NCI-H2227 (cell line): Measurements from ENCODE around the gene HNRNPM.

Experiments used
- DNase-seq: peaks from one replicate; lab custom pipeline; 2025; ENCODE audit not compliant: unreplicated experiment; lab: John Stamatoyannopoulos, UW

HNRNPM gene

DNA sequence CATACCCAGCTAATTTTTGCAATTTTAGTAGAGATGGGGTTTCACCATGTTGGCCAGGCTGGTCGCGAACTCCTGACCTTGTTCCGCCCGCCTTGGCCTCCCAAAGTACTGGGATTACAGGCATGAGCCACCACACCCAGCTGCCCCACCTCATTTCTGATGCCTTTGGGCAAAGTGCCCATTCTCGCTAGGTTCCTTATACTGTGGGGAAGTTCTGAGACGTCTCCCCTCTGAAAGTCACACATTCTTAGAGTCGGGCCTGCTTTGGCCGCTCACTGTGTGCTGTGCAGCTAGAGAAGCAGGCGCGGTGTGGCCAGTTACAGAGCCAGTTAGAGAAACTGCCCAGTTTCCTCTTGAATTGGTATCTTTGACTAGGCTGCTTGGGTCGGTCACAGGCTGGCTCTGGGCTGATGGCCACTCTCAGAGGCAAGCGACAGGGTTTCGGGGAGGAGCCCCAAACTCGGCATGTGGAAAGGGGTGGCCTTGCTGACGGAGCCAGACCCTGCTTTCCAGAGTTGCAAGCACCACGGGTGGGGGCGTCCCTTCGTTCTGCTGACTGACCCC, 39.6 kb downstream of the HNRNPM start:
- DNase-seq: no peak

GRCh38 chr19:8485561-8486371, 41.0 kb downstream of the HNRNPM start:
- no peak for DNase-seq

GRCh38 chr19:8486661-8487136, 41.9 kb downstream of the HNRNPM start:
- no peak for DNase-seq

DNA sequence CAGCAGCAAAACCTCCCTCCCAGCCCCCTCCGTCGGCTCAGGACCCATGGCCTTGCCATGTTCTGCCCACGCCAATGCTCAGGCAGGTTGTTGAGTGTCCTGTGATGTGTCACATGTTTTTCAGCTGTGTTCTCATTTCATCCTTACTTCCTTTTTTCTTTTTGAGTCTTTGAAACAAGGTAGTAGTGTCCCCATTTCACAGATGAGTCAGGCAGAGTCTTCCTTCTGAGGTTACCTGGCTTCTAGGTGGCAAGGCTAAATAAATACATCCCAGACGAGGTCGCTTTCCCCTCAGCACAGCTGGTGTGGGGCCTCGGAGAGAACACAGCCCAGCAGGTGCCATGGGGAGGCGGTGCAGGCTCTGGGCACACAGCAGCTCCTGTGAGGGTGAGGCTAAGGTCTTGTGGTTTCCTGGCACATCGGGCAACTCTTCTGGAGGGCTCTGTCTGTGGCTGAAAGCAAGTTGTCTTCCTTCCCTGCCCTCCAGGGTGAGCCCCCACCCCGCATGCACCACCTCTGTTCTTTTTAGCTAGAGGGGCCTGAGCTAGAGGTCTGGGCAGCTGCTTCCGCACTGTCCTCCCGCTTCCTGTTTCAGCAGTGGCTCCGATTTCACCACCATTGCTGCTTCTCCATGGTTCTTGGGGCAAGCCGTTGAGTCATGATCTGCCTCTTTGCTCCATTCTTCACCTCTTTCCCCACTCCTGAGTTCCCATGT, 42.5 kb downstream of the HNRNPM start:
- no peak for DNase-seq

- DNase-seq: no peak
Measured at GRCh38 chr19:8488365-8488764, 43.6 kb downstream of the HNRNPM start.

- no peak for DNase-seq
Measured at GRCh38 chr19:8489561-8490394, 45.0 kb downstream of the HNRNPM start.

DNA sequence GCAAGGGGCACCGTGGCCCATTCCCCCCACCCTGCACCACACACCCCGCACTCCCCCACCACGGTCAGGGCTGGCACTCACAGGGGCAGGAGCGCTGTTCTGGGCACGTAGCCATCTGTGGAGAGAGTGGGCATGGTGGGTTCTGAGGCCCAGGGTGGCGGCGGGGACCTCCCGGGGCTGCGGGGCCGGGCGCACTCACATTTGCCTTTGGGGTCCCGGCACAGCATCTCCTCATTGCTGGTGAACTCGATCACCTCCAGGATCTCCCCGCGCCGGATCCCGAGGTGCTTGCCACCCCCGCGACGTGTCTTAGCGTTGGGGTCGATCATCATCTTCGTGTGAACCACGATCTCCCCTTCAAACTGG, 45.6 kb downstream of the HNRNPM start:
- DNase-seq: no peak

GRCh38 chr19:8490873-8491272, 46.1 kb downstream of the HNRNPM start:
- DNase-seq: no peak

GRCh38 chr19:8491574-8491973, 46.8 kb downstream of the HNRNPM start:
- DNase-seq: no peak

DNA sequence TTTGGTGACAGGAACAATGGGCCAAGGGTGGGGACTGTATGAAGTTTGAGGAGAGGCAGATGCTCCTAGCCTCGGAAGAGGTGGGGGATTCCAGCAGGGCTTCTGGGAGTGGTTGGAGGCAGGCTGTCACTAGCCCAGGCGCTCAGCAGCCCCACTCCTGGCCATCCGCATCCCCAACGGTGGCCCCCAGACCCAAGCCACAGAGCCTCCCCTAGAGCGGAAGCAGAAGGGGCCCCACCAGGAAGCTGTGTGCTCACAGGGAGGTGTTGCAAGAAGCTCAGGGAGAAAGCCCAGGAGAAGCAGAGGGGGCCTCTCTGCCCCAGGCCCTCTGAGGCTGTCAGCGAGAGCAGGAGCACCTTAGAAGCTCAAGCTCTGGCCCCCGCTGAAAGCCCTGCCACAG, 49.4 kb downstream of the HNRNPM start:
- no peak for DNase-seq

- DNase-seq: no peak
Measured at GRCh38 chr19:8498295-8498694, 53.5 kb downstream of the HNRNPM start.

DNA sequence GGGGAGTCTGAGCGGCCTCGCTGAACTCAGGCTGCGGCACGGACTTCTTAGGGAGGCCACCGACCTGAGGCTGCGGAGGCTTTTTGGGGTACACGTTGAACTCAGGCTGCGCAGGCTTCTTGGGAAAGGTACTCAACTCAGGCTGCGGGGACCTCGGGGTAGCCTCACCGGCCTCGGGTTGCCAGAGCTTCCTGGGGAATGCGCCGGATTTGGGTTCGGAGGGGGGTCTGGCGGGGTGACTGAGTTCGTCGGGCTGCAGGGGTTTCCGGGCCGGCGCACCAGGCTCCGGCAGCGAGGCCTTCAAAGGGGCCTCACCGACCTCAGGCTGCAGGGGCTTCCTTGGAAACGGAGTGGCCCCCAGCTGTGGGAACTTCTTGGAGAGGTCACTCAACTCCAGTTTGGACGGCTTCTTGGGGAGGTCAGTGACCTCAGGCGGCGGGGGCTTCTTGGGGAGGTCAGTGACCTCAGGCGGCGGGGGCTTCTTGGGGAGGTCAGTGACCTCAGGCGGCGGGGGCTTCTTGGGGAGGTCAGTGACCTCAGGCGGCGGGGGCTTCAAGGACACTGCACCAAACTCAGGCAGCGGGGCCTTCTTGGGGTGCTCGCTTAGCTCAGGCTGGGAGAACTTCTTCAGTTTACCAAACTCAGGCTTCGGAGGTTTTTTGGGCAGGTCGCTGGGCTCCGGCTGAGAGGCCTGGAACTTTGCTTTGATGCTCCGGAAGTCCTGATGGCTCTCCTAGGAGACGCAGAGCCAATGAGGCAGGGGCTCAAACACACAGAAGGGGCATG, 54.5 kb downstream of the HNRNPM start:
- no peak for DNase-seq

- peak; percentile 37 for DNase-seq
Measured at GRCh38 chr19:8500158-8500557, 55.4 kb downstream of the HNRNPM start.

DNA sequence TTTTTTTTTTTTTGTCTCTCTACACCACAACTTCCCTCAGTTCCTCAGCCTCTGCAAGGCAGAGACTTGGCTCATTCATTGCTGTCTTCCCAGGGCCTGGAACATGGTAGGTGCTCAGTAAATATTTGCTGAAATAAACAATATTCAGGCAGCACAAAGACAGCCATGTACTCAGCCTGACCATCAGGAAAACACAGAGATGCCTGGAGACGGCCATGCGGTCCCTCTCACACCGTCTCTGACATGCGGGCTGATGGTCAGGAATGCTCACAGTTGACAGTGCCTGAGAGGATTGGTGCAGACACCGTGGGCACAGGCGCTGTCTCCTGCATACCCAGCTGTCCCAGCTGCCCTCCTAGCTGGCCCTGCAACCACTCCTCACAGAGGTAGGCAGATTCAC, 56.7 kb downstream of the HNRNPM start:
- no peak for DNase-seq

GRCh38 chr19:8501981-8502380, 57.2 kb downstream of the HNRNPM start:
- DNase-seq: no peak

- no peak for DNase-seq
Measured at GRCh38 chr19:8503510-8503909, 58.7 kb downstream of the HNRNPM start.

GRCh38 chr19:8504171-8504570, 59.4 kb downstream of the HNRNPM start:
- no peak for DNase-seq

DNA sequence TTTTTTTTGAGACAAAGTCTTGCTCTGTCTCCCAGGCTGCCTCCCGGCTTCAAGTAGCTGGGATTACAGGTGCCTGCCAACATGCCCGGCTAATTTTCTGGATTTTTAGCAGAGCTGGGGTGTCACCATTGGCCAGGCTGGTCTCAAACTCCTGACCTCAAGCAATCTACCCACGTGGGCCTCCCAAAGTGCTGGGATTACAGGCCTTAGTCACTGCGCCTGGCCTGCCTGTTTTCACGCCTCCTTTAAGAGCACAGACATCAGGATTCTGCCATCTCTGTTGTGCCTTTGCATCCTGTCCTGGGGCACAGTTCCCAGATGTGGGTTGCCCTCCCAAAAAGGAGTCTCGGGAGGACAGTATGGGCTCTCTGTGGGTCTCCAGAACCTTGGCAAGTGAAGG, 60.1 kb downstream of the HNRNPM start:
- DNase-seq: no peak

GRCh38 chr19:8505680-8506401, 61.1 kb downstream of the HNRNPM start:
- peak; percentile 76 for DNase-seq
